Esophagus muscularis mucosa (tissue), 4 donors: ENCODE data around the gene HSD17B7. TPM values are rescaled to one million over a fixed set of nuclear protein-coding genes. Genes with fewer than 3 reads are reported as not detected.
"Not testable (repeated sequence)": the region's sequence is repeated elsewhere in the genome, so short reads cannot be mapped to it uniquely, and the experiment has no call there.

Experiments
- DNase-seq: peaks from one replicate; pipeline ENCODE4 v3.0.0-alpha.2; 2017; ENCODE audit errors: extremely low spot score
- H3K27ac ChIP-seq, 4 donors: fragments of 200-600 bp; sonication (generic); replicated peaks in 1 of 4; 1 replicate in 3 of 4; 2 replicates in 1 of 4; pipeline ENCODE4 v1.5.1; 2016 to 2019; ENCODE audit warnings: mild to moderate bottlenecking in 1 of 4
- H3K27me3 ChIP-seq, 4 donors: fragments of 200-600 bp; sonication (generic); one replicate each; pipeline versions ENCODE4 v1.5.1 to v1.6.0; 2016 to 2019
- H3K36me3 ChIP-seq, 4 donors: fragments of 200-600 bp; sonication (generic); one replicate each; pipeline ENCODE4 v1.5.1; 2016 to 2019
- H3K4me1 ChIP-seq, 4 donors: fragments of 200-600 bp; sonication (generic); one replicate each; pipeline ENCODE4 v1.5.1; 2016 to 2019
- H3K4me3 ChIP-seq, 4 donors: fragments of 200-600 bp; sonication (generic); 1 replicate in 2 of 4; 2 replicates in 2 of 4; pipeline ENCODE4 v1.5.1; 2016 to 2019; ENCODE audit warnings: mild to moderate bottlenecking in 4 of 4, moderate library complexity in 1 of 4
- H3K9me3 ChIP-seq, 4 donors: fragments of 200-600 bp; sonication (generic); 1 replicate in 3 of 4; 2 replicates in 1 of 4; pipeline ENCODE4 v1.5.1; 2016 to 2019
- CTCF ChIP-seq, 3 experiments: fragments of 200-600 bp in 2 of 3; fragments of 450-650 bp in 1 of 3; sonication (generic) in 2 of 3; IDR thresholded peaks; one replicate each; pipeline ENCODE4 v1.5.1; 2017 to 2019; ENCODE audit warnings: antibody characterized with exemption in 3 of 3, mild to moderate bottlenecking in 2 of 3, moderate library complexity in 1 of 3
- EP300 ChIP-seq: sonication (generic); formaldehyde crosslinking; IDR thresholded peaks from one replicate; pipeline ENCODE4 v1.6.1; 2017; ENCODE audit warnings: antibody characterized with exemption
- POLR2A ChIP-seq: fragments of 450-650 bp; IDR thresholded peaks from one replicate; pipeline ENCODE4 v1.6.1; 2017; ENCODE audit warnings: antibody characterized with exemption, moderate library complexity, mild to moderate bottlenecking, low read depth
- POLR2AphosphoS5 ChIP-seq, 2 donors: sonication (generic); formaldehyde crosslinking; IDR thresholded peaks; one replicate each; pipeline ENCODE4 v1.6.1; 2017; ENCODE audit warnings: antibody characterized with exemption in 2 of 2
- WGBS: methylation state at CpG from one replicate; pipeline ENCODE4 v1.1.5; 2018; 5-methylcytosine and 5-hydroxymethylcytosine counted together
- intact Hi-C: fragments of 100-400 bp; cut with DNase I; formaldehyde crosslinking; loops from one replicate; pipeline ENCODE4 v1.15.1; 2023
- total RNA-seq, 4 donors: library from RNA; depleted of rRNA; stranded (reverse); fragments of >200 nt; gene quantifications; one replicate each; pipeline versions ENCODE4 v1.1.0 to v1.2.1, GENCODE V29; 2016

The HSD17B7 gene
- total RNA-seq, 4 donors from 2014 or later: 5.4 to 9.3 (median 6.2) TPM

- WGBS: 91% methylated on average over 1 of the region's 1 CpG
- H3K9me3 ChIP-seq, H3K4me3 ChIP-seq, H3K36me3 ChIP-seq, DNase-seq, H3K27ac ChIP-seq, intact Hi-C loops: not testable (repeated sequence)
- peaks cover 0 to 26% (median 0%) of the 10 kb centered on the region in 4 donors for H3K27me3 ChIP-seq
- H3K4me1 ChIP-seq: peaks cover 6 to 13% (median 10%) of the 10 kb centered on the region in 4 donors
Observed at GRCh38 chr1:162818666-162819065, 28.2 kb downstream of the HSD17B7 start.

- WGBS: 11% methylated on average over 35 of the region's 44 CpGs
- no peaks in the 10 kb centered on the region for H3K36me3 ChIP-seq
- H3K27ac ChIP-seq: no peak overlapping the region
- peaks cover 0 to 34% (median 2%) of the 10 kb centered on the region in 4 donors for H3K27me3 ChIP-seq
- peak overlapping the region; percentile 40 to 58 (median 46) for H3K4me3 ChIP-seq
- no peak for DNase-seq
- peaks cover 6 to 13% (median 10%) of the 10 kb centered on the region in 4 donors for H3K4me1 ChIP-seq
- intact Hi-C loops: no loop called here
- TF ChIP-seq CTCF (IDR thresholded peaks at IDR 0.05): no peak
- no peak for TF ChIP-seq POLR2A
- no peak for TF ChIP-seq POLR2AphosphoS5 (IDR thresholded peaks at IDR 0.05)
- TF ChIP-seq EP300: no peak
- no peaks in the 10 kb centered on the region for H3K9me3 ChIP-seq
Observed at GRCh38 chr1:162822391-162823200, 32.1 kb downstream of the HSD17B7 start.

GRCh38 chr1:162823231-162823630 lies 32.7 kb downstream of the HSD17B7 start:
- 95% methylated on average over 3 of the region's 3 CpGs for WGBS
- H3K27me3 ChIP-seq: peaks cover 0 to 34% (median 2%) of the 10 kb centered on the region in 4 donors
- no peak for TF ChIP-seq CTCF (IDR thresholded peaks at IDR 0.05)
- H3K4me1 ChIP-seq: peaks cover 6 to 13% (median 10%) of the 10 kb centered on the region in 4 donors
- H3K27ac ChIP-seq: no peak overlapping the region
- H3K4me3 ChIP-seq: no peak overlapping the region
- no peaks in the 10 kb centered on the region for H3K36me3 ChIP-seq
- intact Hi-C loops: no loop called here
- DNase-seq: no peak
- H3K9me3 ChIP-seq: no peaks in the 10 kb centered on the region

- H3K27ac ChIP-seq: no peak overlapping the region
- no peaks in the 10 kb centered on the region for H3K36me3 ChIP-seq
- peaks cover 0 to 34% (median 2%) of the 10 kb centered on the region in 4 donors for H3K27me3 ChIP-seq
- intact Hi-C loops: no loop called here
- WGBS: 66% methylated on average over 2 of the region's 2 CpGs
- no peak for TF ChIP-seq CTCF (IDR thresholded peaks at IDR 0.05)
- no peak for TF ChIP-seq EP300
- no peak for TF ChIP-seq POLR2A
- no peak overlapping the region for H3K4me3 ChIP-seq
- H3K9me3 ChIP-seq: no peaks in the 10 kb centered on the region
- H3K4me1 ChIP-seq: peaks cover 6 to 13% (median 10%) of the 10 kb centered on the region in 4 donors
- no peak for DNase-seq
Observed at GRCh38 chr1:162823771-162824525, 33.4 kb downstream of the HSD17B7 start.

GRCh38 chr1:162829268-162829667 lies 38.8 kb downstream of the HSD17B7 start:
- intact Hi-C loops: no loop called here
- DNase-seq: no peak
- Histone ChIP-seq H3K36me3 (no peaks in the 10 kb centered on the region), H3K27me3 (peaks cover 0 to 5% (median 2%) of the 10 kb centered on the region in 4 donors), H3K9me3 (no peaks in the 10 kb centered on the region), H3K4me1 (no peaks in the 10 kb centered on the region), H3K27ac (no peak overlapping the region), H3K4me3 (no peak overlapping the region)
- TF ChIP-seq POLR2A: no peak
- TF ChIP-seq POLR2AphosphoS5 (IDR thresholded peaks at IDR 0.05): no peak
- no peak for TF ChIP-seq CTCF (IDR thresholded peaks at IDR 0.05)
- no peak for TF ChIP-seq EP300
- WGBS: 87% methylated on average over 1 of the region's 1 CpG
